ENCODE data around the gene TLCD1. TPM values are rescaled to one million over a fixed set of nuclear protein-coding genes. Genes with fewer than 3 reads are reported as not detected.

Gene TLCD1
- total and polyA plus RNA-seq, 2 donors (not counting 3 experiments of a cell fraction or from before 2014, with no cell fraction given) = 2.6 to 6.8 TPM

DNA sequence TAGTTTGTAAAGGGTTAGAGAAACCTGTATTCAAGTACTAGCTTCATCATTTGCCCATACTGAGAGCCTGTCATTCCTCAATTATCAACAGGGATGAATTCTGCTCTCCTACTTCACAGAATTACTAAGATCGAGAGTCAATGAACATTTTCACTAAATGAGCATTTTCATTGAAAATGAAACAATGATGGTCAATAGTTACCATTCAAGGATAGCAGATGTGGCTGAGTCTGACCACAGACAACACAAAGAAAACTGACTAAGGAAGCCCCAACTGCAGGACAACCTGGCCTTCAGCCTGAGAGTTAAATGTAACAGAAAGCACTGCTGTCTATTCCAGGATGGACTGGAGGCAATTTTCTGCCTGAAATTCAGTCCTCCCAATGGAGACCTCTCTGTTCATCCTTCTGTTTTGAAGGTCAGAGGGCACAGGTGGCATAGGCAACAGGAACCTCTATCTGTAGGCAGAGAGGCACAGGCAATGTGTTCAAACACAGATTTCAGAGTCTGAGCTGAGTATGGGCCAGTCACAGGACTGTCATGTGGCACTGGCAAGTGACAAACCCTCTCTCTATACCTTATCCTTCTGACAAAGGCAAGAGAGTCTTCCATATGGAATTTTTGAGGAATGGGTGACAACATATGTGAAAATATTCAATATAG, 37.2 kb upstream of the TLCD1 start:
- H4K20me1 ChIP-seq (replicated peaks; ENCODE audit: control insufficient read depth, extremely low read depth, insufficient read depth, low read length) = no peaks in the 10 kb centered on the region
- dilution Hi-C loops (cut with MboI; ENCODE audit: extremely low pct_ligation_motif_present, low sequenced_read_pairs) (no loop called here), intact Hi-C loops (cut with micrococcal nuclease) (loop anchor here (1.0 kb wide), 4 partner anchors 49 to 153 kb away; partner anchors contain the start of genes DHRS13 and FAM222B)
- no TSS peak for BruUV-seq (replicated peaks)
- ChIA-PET POLR2A (interaction anchor here (1.5 kb wide), 1 partner anchor 79 kb away, joined by 8 read pairs; the partner anchor contains the start of gene FAM222B), CTCF (interaction anchor here (0.6 to 6.4 kb wide), 64 partner anchors 10 to 361 kb away, joined by 3 to 130 read pairs (median 8); partner anchors contain the start of genes DHRS13, ERAL1, FAM222B and FLOT2)
- no peaks in the 10 kb centered on the region for H3K9me1 ChIP-seq (replicated peaks; ENCODE audit: control insufficient read depth, extremely low read depth, insufficient read depth, low read length)
- no peak overlapping the region for H3K9ac ChIP-seq (replicated peaks; ENCODE audit: extremely low read depth, insufficient read depth, low read length)
- no peak overlapping the region for H3K4me3 ChIP-seq (replicated peaks in 1 of 3; ENCODE audit: insufficient read depth in 1 of 3, low read depth in 1 of 3, low read length in 3 of 3)
- TF ChIP-seq, protein P1, sequence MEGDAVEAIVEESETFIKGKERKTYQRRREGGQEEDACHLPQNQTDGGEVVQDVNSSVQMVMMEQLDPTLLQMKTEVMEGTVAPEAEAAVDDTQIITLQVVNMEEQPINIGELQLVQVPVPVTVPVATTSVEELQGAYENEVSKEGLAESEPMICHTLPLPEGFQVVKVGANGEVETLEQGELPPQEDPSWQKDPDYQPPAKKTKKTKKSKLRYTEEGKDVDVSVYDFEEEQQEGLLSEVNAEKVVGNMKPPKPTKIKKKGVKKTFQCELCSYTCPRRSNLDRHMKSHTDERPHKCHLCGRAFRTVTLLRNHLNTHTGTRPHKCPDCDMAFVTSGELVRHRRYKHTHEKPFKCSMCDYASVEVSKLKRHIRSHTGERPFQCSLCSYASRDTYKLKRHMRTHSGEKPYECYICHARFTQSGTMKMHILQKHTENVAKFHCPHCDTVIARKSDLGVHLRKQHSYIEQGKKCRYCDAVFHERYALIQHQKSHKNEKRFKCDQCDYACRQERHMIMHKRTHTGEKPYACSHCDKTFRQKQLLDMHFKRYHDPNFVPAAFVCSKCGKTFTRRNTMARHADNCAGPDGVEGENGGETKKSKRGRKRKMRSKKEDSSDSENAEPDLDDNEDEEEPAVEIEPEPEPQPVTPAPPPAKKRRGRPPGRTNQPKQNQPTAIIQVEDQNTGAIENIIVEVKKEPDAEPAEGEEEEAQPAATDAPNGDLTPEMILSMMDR (IDR thresholded peaks at IDR 0.05; ENCODE audit: extremely low read depth in 1 of 2, insufficient read depth in 1 of 2, low read depth in 1 of 2, low read length in 2 of 2) = no peak
- TF ChIP-seq MYC (IDR thresholded peaks at IDR 0.05; ENCODE audit: low read depth, low read length) (no peak), FOS (IDR thresholded peaks at IDR 0.05; ENCODE audit: borderline replicate concordance, insufficient read depth, low read length) (no peak), POLR2A (IDR thresholded peaks at IDR 0.05; ENCODE audit: low read depth, low read length) (no peak), POLR2AphosphoS5 (IDR thresholded peaks at IDR 0.05; ENCODE audit: insufficient read depth, low read depth, low read length) (no peak), GATA2 (IDR thresholded peaks at IDR 0.05; ENCODE audit: insufficient read depth, insufficient read length, low read depth, low read length) (no peak), EZH2 (IDR thresholded peaks at IDR 0.05; ENCODE audit: borderline replicate concordance, low read depth, low read length, severe bottlenecking) (no peak), JUN (IDR thresholded peaks at IDR 0.05; ENCODE audit: borderline replicate concordance, insufficient read depth, insufficient read length, low read depth) (no peak)
- TF ChIP-seq, protein P2, sequence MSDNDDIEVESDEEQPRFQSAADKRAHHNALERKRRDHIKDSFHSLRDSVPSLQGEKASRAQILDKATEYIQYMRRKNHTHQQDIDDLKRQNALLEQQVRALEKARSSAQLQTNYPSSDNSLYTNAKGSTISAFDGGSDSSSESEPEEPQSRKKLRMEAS (IDR thresholded peaks at IDR 0.05; ENCODE audit: insufficient read depth, insufficient read length) = no peak
- peaks cover 9% of the 10 kb centered on the region for H3K79me2 ChIP-seq (ENCODE audit: control insufficient read depth, insufficient read depth, low read length)
- no peak for DNase-seq (ENCODE audit: low read depth, low spot score)
- no peaks in the 10 kb centered on the region for H3K9me3 ChIP-seq (replicated peaks; ENCODE audit: control insufficient read depth, insufficient read depth, low read length)
- H3K36me3 ChIP-seq (ENCODE audit: control insufficient read depth in 2 of 2, extremely low read depth in 1 of 2, insufficient read depth in 2 of 2, low read length in 2 of 2) = peaks cover 7 to 24% of the 10 kb centered on the region in 2 experiments
- H2AFZ ChIP-seq (ENCODE audit: low read depth, low read length) = no peak overlapping the region
- no peak overlapping the region for H3K4me2 ChIP-seq (ENCODE audit: insufficient read depth, low read length)
- H3K27me3 ChIP-seq (ENCODE audit: control insufficient read depth in 2 of 2, insufficient read depth in 2 of 2, low read length in 2 of 2) = no peaks in the 10 kb centered on the region
- H3K4me1 ChIP-seq (ENCODE audit: control insufficient read depth, extremely low read depth, insufficient read depth, low read length) = peaks cover 16% of the 10 kb centered on the region
- no peak overlapping the region for H3K27ac ChIP-seq (ENCODE audit: insufficient read depth, low read depth, low read length)
- FAIRE-seq = no peak
